SIG-M5 (cell line): Measurements from ENCODE around the gene CLSTN2.

Source experiments
- DNase-seq: peaks from one replicate; lab custom pipeline; 2025; lab: John Stamatoyannopoulos, UW

Gene CLSTN2

DNA sequence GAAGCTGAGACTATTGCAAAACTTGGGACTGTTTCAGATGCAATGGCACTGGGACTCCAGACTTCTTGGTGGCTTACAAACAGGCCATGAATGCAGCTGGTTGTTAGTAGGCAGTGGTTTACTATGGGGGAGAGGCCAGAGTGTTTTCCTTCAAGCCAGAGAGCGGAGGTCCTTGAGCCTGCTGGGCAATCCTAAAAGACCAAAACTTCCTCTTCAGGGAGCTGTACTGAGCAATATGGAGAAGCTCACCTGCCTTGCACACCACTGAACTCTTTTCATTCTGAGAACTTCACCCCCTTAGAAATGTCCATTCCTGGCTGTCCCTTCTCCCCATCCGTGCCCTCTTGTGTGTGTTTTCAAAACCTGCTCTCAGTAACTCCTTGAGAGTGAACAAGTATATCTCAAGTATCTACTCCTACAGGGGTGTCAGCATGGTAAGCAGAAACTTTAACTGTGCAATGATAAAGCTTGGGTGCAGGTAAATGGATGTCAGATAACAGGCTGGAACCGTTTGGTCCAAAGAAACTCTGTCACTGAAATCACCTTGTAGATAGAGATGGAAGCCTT, 213.9 kb downstream of the CLSTN2 start:
- no peak for DNase-seq

DNA sequence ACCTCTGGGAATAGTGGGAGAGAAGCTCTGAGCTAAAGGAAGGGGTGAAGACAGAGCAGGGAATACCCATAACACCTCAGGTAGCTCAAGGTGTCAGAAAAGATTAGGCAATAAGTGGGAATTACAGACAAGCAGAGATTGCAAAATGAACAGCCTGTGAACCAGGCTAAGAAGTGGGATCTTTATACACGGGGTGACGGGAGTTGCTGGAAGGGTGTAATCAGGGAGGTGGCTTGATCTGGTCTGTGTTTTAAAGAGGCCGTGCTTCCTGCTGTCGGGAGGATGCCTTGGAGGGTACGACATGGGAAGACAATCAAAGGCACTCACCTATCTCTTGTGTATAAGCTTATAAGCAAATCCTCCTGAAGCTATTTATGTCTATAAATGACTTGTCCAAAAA, 216.3 kb downstream of the CLSTN2 start:
- no peak for DNase-seq

DNA sequence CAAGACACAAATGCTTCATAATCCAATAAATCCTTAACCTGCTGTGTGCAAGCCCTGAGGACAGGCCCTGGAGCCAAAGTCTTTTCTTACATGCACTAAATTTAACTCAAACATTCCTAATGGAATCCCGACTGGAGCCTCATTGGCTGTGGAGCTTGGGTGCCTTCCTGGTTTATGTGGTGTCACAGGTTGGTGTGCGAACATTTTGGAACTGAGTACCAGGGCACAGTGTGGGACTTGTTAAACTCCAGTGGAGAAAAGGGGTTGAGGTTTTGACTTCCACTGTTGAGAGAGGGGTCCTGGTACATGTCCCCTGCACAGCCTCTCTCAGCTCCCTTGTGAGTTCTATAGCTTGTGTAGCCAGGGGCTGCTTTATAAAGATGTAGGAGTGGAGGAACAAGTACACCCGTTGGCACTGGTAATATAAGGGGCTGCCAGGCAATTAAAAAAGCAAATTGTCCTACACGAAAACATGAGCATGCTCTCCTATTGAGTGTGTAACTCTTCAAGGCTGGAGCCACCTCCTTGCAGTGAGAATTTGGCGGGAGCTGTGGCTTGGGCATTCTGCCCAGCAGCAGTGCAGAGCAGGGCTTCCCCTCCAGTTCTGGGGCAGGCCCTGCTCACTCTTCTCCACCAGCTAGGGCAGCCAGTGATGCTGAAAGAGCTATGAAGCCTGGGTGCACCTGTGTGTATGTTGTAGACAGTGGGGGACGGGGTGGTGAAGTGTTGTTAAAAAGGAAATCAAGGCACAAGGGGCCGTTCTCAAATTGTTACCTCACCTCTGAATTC, 218.1 kb downstream of the CLSTN2 start:
- no peak for DNase-seq

DNA sequence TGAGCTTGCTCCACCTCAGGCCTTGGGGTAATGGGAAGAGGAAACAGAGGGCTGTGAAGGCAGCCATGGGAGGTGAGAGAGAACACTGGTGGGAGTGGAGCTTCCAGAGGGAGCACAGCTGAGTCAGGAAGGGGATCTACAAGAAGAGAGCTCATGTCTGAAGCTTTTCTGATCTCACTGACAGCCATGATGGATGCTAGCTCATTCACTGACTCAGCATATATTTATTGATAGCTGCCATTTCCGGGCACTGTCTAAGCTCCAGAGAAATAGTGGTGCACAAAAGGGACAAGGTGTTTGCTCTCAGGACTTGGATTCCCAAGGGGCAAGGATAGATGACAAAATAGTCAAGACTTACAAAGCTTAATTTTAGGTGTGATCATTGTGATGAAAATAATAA, 218.8 kb downstream of the CLSTN2 start:
- DNase-seq: no peak

DNA sequence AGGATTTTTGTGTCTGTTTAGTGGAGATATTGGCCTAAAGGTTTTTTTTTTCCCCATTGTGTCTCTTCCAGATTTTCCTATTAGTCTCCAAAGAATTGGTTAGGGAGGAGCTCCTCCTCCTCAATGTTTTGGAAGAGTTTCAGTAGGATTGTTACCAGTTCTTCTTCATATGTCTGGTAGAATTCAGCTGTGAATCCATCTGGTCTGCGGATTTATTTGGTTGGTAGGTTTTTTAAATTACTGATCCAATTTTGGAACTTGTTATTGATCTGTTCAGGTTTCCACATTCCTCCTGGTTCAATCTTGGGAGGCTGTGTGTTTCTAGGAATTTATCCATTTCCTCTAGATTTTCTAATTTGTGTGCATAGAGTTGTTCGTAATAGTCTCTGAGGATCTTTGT, 222.2 kb downstream of the CLSTN2 start:
- DNase-seq: no peak

DNA sequence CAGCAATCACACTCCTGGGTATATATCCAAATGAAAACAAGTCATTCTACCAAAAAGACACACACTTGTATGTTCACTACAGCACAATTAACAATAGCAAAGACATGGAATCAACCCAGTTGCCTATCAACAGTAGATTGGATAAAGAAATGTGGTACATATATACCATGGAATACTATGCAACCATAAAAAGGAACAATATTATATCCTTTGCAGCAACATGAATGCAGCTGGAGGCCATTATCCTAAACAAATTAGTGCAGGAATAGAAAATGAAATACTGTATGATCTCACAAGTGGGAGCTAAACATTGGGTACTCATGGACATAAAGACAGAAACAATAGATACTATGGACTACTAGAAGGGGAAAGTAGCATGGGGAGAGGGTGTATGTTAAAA, 224.7 kb downstream of the CLSTN2 start:
- no peak for DNase-seq

DNA sequence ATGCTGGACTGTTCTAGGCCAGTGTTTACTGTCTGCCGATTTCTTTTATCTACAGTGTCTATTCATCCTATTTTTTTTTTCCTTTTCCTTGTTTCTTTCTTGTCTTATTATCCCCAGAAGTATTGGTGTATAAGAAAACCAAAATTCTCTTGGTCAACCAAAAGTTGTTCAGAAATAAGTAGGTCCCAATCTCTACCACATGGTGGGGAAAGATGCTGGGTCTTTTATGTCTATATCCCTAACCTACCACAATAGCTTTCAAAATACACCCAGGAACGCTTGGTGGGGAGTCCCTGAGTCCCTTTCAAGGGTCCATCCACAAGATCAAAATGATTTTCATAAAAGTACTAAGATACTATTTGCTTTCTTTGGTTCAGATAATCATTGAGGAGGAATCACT, 225.6 kb downstream of the CLSTN2 start:
- no peak for DNase-seq

DNA sequence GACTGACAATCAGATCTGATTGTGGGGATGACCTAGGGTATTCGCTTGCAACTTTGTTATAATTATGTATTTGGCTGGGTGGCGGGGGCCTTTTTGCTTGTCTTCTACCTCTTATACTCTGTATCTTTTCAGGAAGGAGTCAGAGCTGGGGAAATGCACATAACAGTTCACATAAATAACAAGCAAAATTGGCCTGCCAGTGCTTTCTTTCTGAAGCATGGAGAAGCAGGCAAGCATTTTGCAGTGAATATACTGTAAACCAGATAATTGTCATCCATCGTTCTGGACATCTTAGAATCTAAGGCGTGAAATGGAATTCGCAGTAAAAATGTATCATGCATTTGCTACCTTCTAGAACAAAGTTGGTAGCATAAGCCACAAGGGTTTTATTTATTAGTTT, 227.6 kb downstream of the CLSTN2 start:
- no peak for DNase-seq

DNA sequence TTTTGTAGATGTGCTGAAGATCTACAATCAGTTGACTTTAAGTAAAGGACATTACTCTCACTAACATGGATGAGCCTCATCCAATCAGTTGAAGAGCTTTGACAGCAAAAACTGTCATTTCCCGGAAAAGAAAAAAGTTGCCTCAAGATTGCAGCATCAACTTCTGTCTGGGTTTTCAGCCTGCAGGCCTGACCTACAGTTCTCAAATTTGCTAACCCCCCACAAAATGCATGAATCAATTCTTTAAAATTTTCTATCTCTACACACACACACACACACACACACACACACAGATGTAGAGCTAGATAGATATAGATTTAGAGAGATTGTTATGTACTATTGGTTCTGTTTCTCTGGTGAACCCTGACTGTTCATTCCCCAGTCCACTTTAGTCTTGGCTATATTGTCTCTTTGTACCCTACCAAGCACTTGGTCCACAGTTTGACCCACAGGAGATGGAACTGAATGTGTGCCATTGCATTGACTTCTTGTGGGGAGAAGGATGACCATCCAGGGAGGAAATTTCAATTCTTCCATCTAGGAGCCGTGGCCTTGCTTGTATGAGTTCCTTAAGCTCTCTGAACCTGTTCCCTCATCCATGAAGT, 228.3 kb downstream of the CLSTN2 start:
- DNase-seq: no peak

DNA sequence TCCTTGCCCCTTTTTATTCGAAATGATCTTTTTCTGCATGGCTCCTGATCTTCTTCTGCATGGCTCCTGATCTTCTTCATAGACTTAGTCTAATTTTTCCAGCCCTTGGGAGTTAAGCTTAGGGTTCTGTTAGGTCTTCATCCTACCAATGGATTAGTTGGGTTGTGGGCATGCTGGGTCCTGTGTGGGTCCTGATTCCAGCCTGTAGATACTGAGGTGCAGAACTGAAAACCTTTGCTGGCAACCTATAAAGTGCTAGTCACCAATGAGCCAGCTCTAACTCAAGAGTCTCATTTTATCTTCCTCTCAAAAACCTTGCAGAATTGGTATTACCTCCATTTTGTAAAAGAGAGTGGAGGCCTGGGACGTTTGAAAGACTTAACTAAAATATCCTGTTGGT, 229.2 kb downstream of the CLSTN2 start:
- DNase-seq: no peak

DNA sequence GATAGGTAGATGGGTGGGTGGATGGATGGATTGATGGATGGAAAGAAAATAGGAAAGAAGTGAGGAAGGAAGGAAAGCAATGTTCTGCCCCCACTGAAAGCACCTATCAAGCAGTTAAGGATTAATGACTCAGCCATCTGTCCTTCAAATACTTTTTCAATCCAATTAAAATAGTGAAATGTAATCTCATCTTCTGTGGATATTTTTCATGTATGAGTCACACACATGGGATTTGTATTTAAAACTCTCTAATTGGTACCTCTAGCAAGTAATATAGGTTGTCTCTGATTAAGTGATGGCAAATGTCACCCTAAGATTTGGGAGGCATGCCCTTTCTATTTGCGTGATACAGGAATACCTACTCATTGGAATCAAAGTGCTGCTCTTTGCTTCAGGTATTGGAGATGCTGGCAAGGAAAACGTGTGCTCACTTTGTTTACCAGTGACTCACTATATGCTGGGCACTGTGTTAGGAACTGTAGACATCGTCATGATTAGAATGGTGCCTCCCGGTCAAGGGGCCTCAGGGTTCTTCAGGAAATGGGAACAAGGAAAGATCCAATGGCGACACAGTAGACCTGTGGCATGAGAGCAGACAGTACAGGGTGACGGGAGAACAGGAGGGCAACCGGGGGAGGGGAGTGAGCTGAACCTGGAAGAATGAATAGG, 230.1 kb downstream of the CLSTN2 start:
- no peak for DNase-seq

DNA sequence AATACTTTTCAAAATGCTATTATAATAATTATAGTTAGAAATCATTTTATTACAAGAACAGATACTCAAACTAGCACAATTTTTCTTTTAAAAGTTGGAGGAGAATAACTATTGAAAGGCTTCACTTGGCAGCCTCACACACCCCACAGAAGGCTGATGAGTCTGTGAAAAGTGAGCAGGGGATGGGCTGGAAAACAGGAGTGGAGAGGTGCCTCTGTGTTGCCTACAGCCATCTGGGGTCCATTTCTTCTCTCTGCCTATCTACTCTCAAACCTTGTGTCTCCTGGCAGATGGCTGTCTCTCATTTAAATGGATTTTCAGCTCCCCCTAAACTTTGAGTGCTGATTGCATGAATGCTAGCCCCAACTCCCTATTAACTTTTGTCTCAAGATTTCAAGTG, 230.8 kb downstream of the CLSTN2 start:
- DNase-seq: no peak

DNA sequence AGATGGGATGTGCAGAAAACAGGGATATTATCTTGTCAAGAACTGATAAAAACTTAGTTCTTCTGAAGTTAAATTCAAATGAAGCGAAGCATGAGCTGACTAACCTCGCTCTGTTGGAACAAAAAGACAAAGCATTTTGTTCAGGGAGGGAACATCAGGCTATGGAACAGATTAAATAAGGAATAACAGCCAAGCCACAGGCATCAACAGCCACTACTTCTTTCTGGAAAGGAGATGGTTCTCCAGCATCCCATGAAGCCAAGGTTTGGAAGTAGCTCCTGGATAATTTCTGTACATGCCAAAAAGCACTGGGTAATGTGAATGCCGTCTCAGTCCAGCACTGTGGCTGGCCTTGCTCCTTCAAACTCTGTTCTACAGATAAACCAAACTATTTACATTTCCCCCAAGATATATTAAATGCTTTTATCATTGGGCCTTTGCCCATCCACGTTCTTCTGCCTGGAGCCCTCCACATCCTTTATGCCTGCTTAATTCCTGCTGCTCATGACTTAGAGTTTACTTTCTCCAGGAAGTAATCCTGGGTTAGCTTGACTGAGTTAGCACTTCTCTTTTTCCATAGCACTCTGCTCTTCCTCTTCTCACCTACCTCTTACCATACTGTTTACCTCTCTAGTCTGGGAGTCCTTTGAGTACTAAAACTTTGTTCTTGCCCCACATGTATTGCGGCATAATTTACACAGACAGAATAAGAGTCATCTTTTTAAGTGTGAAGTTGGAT, 232.0 kb downstream of the CLSTN2 start:
- DNase-seq: no peak

DNA sequence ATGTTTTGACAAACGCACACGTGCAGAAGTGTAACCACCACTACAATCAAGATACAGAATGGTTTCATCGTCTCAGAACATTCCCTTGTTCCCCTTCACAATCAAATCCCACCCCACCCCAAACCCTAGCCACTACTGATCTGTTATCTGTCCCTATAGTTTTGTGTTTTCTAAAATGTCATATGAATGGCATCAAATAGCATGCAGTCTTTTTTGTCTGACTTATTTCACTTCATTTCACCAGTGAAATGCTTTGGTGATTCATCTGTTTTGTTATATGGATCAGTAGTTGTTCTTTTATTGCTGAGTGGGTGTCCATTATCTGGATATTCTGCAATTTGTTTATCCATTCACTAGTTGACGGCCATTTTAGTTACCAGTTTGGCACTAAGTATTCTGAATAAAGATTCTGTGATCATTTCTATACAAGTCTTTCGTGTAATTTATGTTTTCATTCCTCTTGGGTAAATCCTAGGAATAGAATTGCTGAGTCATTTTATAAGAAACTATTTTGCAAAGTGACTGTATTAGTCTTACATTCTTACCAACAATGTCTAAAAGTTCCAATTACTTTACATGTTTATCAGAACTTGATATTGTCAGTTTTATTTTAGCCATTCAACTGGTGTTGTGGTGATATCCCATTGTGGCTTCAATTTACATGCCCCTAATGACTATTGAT, 232.8 kb downstream of the CLSTN2 start:
- DNase-seq: no peak

DNA sequence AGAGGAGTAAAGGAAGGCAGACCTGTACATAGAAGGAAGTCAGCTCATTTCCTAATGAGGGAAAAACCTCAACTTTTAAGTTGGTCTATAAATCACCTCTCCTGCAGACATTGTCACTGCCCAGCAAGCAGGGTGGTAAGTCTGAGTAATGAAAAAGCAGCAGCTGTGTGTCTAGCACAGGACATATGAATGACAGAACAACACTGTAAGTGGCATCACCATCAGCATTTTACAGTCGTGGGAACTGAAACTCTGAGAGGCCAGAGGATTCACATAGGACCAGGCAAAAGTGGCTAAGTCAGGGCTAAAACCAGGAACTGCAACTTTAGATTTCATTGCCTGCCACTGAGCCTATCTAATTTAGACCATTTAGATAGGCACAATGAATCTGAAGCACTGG, 235.6 kb downstream of the CLSTN2 start:
- no peak for DNase-seq

DNA sequence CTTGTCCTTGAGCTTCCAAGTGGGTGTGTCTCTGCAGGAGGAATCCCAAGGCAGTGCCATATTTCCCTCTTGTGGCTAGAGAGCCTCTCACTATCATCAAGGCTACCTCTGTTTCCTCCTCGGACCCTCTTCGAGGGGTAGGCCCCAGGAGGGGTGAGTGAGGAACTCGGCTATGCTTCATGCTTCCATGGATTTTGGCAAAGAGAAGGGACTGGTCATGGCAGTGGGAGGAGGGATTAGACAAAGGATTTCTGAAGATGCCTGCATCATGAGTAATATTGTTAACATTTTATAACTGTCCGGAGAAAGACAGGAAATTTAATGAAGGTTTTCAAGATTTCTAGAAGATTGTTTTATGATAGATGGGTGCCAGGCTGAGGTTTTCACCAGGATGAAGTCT, 241.5 kb downstream of the CLSTN2 start:
- DNase-seq: no peak

DNA sequence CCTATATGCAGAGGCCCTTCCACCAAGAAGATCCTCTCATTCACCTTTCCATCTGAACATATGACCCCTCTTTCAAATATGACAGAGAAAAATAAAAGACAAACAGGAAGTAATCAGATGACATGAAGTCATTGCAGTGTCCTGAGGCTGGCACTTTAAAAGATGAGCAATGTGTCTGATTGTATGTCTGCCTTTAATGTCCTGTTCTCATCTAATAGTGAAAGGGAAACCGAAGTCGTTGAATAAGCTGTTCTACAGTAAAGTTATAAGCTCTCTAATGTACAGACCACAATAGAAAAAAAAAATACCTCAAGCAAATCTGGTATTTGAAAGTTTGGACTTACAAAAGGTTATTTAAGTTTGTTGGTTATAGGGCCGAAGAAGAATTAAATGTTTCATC, 243.0 kb downstream of the CLSTN2 start:
- no peak for DNase-seq

DNA sequence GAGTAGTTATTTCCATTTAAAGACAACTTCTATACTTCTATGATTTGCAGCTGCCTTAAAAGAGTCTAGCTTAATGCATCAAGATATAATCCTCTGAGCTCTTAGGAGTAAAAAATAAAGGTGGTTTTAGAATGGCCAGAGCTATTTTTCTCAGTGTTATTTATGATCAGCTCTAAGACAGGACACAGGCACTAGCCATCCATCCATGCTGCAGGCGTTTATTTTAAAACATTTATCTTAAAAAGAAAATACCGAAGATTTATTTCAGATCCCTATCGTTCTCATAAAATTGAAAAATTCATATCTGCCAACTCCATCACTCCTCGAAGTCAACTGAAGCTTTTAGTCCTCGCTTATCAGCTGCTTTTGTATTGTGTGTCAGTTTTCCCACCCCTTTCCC, 243.5 kb downstream of the CLSTN2 start:
- no peak for DNase-seq

DNA sequence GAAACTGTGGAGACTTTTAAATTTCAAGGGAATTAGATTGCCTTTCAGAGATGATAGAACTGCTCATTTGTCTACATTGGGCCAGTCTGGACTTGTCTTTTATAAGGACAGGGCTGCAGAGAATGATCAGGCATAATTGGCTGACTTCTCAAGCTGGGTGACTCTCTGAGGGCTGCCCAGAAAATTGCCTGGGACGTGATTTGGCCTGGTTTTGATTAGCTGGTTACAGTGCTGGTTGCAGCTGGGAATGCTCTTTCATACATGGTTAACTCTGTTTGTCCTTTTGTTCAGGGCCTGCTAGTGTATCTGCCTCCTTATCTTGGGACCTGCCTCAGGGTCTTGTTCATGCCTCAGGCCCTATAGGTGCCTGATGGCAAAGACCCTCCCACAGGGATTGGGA, 245.6 kb downstream of the CLSTN2 start:
- DNase-seq: no peak

DNA sequence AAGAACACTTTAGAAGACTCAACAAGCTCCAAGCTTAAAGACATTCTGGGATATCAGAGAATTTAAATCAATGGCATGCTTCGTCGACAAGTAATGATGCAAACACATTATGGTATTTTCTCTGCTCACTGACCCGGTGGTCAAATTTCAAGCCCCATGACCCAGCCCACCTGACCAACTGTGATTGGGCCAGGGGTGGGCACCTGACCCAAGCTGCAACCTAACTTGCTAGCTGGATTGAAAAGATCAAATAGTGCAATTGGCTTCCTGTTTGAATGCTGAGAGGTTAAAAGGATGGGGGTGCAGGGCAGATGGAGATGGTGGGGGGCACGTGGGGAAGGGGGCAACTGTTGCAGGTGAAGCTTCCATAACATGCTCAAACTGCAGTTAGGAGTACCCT, 250.4 kb downstream of the CLSTN2 start:
- DNase-seq: no peak

DNA sequence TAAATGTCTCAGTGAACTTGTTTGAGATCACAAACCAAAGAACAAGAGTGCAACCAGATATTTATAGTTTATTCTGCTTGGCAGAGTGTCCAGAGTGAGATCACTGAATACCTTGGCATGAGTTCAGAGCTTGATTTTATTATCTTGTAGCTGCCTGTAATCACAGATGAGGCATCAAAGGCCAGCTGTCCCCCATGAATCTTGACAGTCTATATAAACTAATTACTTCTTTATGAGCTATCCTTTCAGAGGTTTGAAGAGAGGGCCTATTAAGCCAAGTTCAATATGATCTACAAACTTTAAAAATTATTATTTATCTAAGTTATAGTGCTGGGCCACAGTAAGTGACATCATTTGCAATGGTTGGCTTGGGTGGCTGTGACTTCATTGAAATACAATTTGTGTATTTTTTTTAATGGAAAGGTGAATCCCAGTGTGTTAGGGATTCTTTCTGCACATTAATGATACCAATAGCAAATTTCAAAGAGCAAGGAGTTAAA, 251.5 kb downstream of the CLSTN2 start:
- no peak for DNase-seq

DNA sequence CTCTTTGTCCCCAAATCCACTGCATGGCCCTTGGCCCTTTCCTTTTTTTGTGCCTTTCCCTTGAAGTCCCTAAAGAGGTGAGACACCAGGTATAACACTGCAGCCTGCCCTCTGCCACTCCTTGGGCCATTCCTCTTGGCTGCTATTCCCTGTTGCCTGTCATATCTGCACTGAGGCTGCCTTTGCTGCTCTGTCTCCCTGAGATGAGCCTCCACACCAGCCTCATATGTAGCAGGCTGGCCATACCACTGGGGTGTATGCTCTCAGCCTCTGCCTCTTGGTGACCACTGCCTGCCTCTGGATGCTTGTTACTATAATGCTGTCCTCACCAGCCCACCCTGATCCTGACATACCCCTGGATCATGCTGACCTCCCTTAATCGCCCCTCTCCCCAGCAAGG, 252.0 kb downstream of the CLSTN2 start:
- no peak for DNase-seq
